IPS-18c (cell line): ENCODE results near the gene CRHR2.
A peak's percentile ranks its signal among the peaks of the same experiment; 100 is the strongest.
"Not testable (repeated sequence)": the region's sequence is repeated elsewhere in the genome, so short reads cannot be mapped to it uniquely, and the experiment has no call there.

ENCODE experiments used
- H3K4me3 ChIP-seq: 2 replicates; pipeline ENCODE4 v1.7.0; 2013; ENCODE audit warnings: low read depth, mild to moderate bottlenecking, low read length, moderate library complexity; ENCODE audit not compliant: insufficient read depth
- H3K9me3 ChIP-seq: one replicate; pipeline ENCODE4 v1.6.1; 2013; ENCODE audit warnings: mild to moderate bottlenecking, low read length, moderate library complexity; ENCODE audit not compliant: control insufficient read depth, insufficient read depth

Gene CRHR2

GRCh38 chr7:30649717-30650420 lies 32.4 kb downstream of the CRHR2 start:
- no peaks in the 10 kb centered on the region for H3K9me3 ChIP-seq
- H3K4me3 ChIP-seq = no peak overlapping the region

DNA sequence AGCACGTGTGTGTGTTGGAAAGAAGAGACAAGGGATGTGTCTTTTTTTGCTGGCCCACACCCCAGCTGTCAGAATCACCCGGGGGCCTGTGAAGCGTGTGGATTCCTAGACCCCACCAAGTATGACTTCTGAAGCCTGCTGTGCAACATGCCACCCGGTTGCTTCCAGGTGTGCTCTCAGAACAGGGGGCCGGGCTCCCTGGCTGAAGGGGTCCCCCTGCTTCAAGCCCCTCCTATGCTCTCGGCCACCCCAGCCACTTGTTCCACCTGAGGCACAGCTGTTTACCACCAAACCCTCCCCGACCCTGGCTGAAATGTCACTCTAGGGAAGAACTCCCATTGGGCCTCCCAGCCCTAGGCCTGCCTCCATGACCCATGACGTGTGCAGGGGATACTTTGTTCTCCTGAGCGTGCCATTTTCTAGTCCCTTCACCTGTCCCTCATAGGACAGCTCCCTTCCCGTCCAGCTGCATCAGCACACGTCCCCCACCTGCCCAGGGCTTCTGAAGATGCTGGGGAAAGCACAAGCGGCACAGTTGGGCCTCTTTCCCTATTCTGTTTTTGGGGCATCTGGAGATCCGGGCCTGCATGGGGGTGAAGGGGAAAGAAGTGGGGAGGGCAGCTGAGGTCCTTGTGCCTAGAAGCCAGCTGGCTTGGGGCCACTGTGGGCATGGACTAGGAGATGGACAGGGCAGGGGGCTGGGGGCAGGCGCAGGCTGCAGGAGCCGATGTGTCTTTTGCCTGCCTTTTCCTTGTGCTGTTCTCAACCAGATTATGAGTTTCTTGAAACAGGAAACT lies 33.3 kb downstream of the CRHR2 start:
- no peak overlapping the region for H3K4me3 ChIP-seq
- peaks cover 2% of the 10 kb centered on the region for H3K9me3 ChIP-seq

DNA sequence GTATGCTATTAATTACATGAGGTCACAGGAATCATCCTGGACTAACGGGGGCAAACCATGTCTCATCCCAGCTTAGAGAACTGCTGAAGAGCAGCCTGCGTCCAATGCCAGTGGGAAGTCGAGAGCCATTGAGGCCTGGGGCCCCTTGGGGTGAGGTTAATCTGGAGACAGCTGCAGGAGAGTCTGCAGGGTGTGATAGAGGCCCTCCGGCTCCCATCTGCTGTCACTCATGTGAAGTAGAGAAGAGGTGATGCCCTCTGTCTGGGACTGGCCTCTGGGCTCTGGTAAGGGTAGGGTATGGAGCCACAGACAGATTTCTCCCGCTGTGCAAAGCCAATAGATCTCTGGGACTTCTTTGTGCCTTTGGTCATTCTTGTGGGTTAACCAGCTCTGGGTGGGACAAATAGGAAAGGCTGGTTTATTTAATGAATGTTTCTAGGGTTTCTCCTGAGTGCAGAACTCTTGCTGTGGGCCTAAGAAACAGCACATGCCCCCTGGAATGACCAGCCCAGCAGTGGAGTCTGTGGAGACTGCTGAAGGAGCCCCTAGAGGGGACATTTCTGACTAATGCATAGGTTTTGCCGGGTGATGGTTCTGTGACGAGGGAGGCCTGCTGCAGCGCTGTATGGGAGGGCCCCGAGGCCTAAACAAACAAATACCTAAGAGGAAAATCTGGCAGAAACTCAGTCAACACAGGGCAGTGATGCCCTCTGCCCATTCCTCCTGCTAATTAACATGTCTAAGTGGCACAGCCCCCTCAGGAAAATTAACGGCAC lies 34.5 kb downstream of the CRHR2 start:
- peaks cover 2% of the 10 kb centered on the region for H3K9me3 ChIP-seq
- H3K4me3 ChIP-seq = no peak overlapping the region

- peaks cover 2% of the 10 kb centered on the region for H3K9me3 ChIP-seq
- no peak overlapping the region for H3K4me3 ChIP-seq
These were observed 36.1 kb downstream of the CRHR2 start for GRCh38 chr7:30646154-30646553.

DNA sequence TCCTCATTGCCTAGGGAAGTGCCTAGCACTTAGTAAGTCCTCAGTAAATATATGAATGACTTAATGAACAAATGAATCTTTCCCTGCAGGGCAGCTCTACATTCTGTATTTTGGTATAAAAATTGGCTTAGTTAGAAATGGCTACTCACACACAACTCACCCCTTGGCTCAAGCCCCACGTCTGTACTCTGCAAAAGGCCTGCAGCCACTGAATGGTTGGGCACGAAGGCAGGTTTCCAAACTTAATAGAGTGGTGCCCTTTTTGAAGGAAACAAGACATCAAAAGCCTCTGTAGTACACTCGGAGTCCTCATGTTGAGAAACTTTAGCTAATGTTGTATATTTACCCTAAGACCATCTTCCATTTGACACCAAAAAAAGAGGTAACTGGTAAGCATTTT lies 36.6 kb downstream of the CRHR2 start:
- H3K4me3 ChIP-seq = no peak overlapping the region

DNA sequence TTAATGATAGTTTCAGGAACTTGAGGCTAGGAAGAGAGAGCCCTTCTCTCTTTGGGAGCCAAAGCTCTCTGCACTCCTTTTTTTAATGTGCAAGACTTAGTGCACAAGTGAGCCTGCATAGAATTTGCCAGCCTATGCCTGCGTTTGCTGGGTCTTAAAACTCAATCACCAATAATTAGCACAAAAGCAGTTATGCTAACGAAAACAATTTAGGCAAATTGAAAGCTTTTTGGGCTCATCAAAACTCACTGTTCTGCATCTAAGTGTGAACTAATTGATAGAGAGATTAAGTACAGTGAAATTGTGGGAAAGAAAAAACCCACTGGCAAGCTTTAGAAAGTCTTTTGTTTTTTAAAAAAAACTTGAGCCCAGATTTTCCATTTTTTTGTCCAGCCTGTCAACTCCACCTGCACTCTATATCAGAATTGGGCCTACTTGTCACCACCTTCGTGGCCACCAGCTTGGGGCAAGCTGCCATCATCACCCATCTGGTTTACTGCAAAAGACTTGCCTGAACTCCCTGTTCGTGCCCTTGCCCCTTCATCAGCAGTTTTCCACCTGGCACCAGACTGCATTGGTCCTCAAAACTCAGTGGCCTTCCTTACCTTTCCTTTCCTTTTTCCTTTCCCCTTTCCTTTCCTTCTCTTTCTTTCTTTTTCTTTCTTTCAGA lies 37.8 kb downstream of the CRHR2 start:
- no peak overlapping the region for H3K4me3 ChIP-seq
- H3K9me3 ChIP-seq = peaks cover 2% of the 10 kb centered on the region

More for the DNA sequence above, 36.6 kb downstream of the CRHR2 start:
- H3K9me3 ChIP-seq = peaks cover 2% of the 10 kb centered on the region

- peaks cover 2% of the 10 kb centered on the region for H3K9me3 ChIP-seq
- H3K4me3 ChIP-seq = peak overlapping the region; percentile 53
These were observed 39.5 kb downstream of the CRHR2 start for GRCh38 chr7:30642789-30643188.

DNA sequence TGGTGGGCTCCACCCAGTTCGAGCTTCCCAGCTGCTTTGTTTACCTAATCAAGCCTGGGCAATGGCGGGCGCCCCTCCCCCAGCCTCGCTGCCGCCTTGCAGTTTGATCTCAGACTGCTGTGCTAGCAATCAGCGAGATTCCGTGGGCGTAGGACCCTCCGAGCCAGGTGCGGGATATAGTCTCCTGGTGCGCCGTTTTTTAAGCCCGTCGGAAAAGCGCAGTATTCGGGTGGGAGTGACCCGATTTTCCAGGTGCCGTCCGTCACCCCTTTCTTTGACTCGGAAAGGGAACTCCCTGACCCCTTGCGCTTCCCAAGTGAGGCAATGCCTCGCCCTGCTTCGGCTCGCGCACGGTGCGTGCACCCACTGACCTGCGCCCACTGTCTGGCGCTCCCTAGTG lies 39.9 kb downstream of the CRHR2 start:
- H3K4me3 ChIP-seq = peak overlapping the region; percentile 53; the same call in 1 of the 2 replicates
- not testable (repeated sequence) for H3K9me3 ChIP-seq

DNA sequence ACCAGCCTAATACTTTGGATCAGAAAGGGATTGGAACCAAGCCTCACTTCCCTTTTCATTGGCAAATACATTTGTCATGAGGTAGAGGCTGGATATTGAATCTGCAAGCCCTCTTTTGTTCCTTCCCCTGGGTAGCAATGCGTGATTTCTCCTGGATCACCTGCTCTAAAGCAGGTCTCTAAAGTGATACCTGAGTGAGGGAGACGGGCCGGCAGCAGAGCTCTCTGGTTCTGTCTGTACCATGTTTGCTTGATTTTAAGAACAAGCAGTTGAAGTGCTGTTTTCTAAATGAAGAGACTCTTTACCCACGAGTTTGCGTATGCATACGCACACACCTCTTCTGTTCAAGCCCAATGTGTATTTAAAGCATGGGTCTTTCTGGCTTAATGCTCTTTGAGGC lies 46.5 kb downstream of the CRHR2 start:
- no peak overlapping the region for H3K4me3 ChIP-seq
- no peaks in the 10 kb centered on the region for H3K9me3 ChIP-seq

GRCh38 chr7:30634634-30635201 lies 47.5 kb downstream of the CRHR2 start:
- H3K4me3 ChIP-seq = no peak overlapping the region
- H3K9me3 ChIP-seq = no peaks in the 10 kb centered on the region

GRCh38 chr7:30634193-30634626 lies 48.0 kb downstream of the CRHR2 start:
- H3K4me3 ChIP-seq = no peak overlapping the region
- H3K9me3 ChIP-seq = no peaks in the 10 kb centered on the region

GRCh38 chr7:30633223-30633622 lies 49.0 kb downstream of the CRHR2 start:
- Histone ChIP-seq H3K9me3 (no peaks in the 10 kb centered on the region), H3K4me3 (no peak overlapping the region)

GRCh38 chr7:30630986-30631385 lies 51.3 kb downstream of the CRHR2 start:
- H3K4me3 ChIP-seq = no peak overlapping the region
- H3K9me3 ChIP-seq = no peaks in the 10 kb centered on the region

DNA sequence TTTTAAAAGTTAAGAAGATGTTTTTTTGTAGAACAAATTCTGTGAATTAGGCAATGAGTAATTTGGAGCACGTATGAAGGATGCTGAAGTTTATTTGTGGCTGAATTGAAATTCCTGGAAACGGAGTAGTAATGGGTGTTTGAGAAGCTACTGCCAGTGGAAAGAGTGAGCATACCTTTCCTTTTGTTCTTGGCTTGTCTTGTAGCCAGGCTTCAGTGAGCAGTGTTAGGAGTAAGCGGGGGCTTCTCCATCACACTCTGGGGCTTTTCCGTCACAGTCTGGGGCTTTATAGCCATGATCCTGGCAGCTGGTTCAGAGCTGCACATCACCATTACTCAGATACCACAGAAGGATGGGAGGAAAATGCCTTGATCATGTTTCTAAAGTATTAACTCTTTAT lies 55.2 kb downstream of the CRHR2 start:
- Histone ChIP-seq H3K9me3 (no peaks in the 10 kb centered on the region), H3K4me3 (no peak overlapping the region)

DNA sequence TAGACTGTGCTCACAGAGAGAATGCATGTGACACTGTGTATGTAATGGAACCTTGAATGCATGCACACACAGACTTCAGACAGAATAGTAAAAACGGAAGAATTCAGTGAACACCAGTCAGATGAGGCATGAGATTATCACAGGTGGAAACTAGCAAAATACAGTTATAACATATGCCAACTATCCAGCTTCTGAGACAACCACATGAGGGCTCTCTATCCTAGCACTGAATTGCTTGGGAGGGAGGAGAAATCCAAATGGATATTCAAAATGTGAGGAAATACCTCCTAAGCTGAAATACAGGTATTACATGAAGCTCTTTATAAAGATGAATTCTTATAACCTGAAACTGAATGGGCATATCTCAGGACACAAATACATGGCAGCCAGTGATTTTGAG lies 57.0 kb downstream of the CRHR2 start:
- Histone ChIP-seq H3K4me3 (no peak overlapping the region), H3K9me3 (no peaks in the 10 kb centered on the region)

DNA sequence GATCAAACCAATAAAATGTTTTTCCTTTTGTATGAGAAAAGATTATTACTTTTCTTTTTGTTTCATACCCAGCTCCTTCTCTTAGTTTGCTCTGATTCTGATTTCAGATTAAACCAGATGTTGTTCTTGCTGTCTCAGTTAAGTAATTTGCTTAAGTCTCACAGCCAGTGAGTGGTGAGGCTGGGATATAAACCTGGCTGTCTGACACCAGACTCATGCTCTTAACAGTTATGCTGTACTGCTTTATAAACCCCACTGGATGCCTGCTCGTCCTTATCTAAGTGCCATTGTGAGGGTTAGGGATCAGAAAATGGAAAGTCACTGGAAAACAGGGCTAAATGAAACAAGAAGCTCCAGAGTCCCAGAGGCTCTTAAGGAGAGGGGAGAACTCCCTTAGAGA lies 63.3 kb downstream of the CRHR2 start:
- no peaks in the 10 kb centered on the region for H3K9me3 ChIP-seq
- H3K4me3 ChIP-seq = no peak overlapping the region

GRCh38 chr7:30618080-30618676 lies 64.1 kb downstream of the CRHR2 start:
- Histone ChIP-seq H3K9me3 (no peaks in the 10 kb centered on the region), H3K4me3 (no peak overlapping the region)
